Skeletal muscle satellite cell (primary cell): ENCODE measurements around the gene IL6ST. TPM values are rescaled to one million over a fixed set of nuclear protein-coding genes. Genes with fewer than 3 reads are reported as not detected.
A peak's percentile ranks its signal among the peaks of the same experiment; 100 is the strongest.
"Not testable (repeated sequence)": the region's sequence is repeated elsewhere in the genome, so short reads cannot be mapped to it uniquely, and the experiment has no call there.

ENCODE experiments used
- H3K27me3 ChIP-seq: 2 replicates; pipeline ENCODE4 v1.7.0; 2013; ENCODE audit warnings: low read length; ENCODE audit not compliant: control insufficient read depth, insufficient read depth
- H3K36me3 ChIP-seq: 2 replicates; pipeline ENCODE4 v1.7.0; 2013; ENCODE audit warnings: mild to moderate bottlenecking, control low read depth, low read length; ENCODE audit not compliant: insufficient read depth
- H3K4me1 ChIP-seq: 2 replicates; pipeline ENCODE4 v1.7.0; 2013; ENCODE audit warnings: low read length; ENCODE audit not compliant: control insufficient read depth, insufficient read depth
- H3K4me2 ChIP-seq: 2 replicates; pipeline ENCODE4 v1.7.0; 2013; ENCODE audit warnings: mild to moderate bottlenecking, low read length
- H3K4me3 ChIP-seq: 2 replicates; pipeline ENCODE4 v1.7.0; 2013; ENCODE audit warnings: low read length
- H3K9ac ChIP-seq: 2 replicates; pipeline ENCODE4 v1.7.0; 2013; ENCODE audit warnings: mild to moderate bottlenecking, low read depth, low read length, moderate library complexity
- H3K9me3 ChIP-seq: replicated peaks from 2 replicates; pipeline ENCODE4 v1.7.0; 2013; ENCODE audit warnings: mild to moderate bottlenecking, control low read depth, low read length
- total RNA-seq: library from RNA; depleted of rRNA; stranded (reverse); fragments of >200 nt; gene quantifications from 2 replicates; pipeline ENCODE4 v1.2.3, GENCODE V29; 2012; rRNA removed

The IL6ST gene
- 351 and 374 TPM in 2 replicates for total RNA-seq

- H3K27me3 ChIP-seq, result no peaks in the 10 kb centered on the region
- H3K4me2 ChIP-seq, result peak within 1 kb of the TSS; percentile 88
- H3K9ac ChIP-seq, result peak within 1 kb of the TSS; percentile 96
- H3K4me1 ChIP-seq, result peaks cover 54% of the 10 kb centered on the region
- no peaks in the 10 kb centered on the region for H3K9me3 ChIP-seq
- no peaks in the 10 kb centered on the region for H3K36me3 ChIP-seq
- H3K4me3 ChIP-seq, result peak within 1 kb of the TSS; percentile 88
Measured at GRCh38 chr5:55994495-55994997, at the start of gene IL6ST. TSS of gene IL6ST (minus strand) at chr5:55994963. CDS start at chr5:55976278, 18,685 bp downstream.

- Histone ChIP-seq H3K9ac (no peak overlapping the region), H3K9me3 (no peaks in the 10 kb centered on the region), H3K4me1 (peaks cover 8% of the 10 kb centered on the region), H3K36me3 (no peaks in the 10 kb centered on the region), H3K4me3 (no peak overlapping the region), H3K27me3 (no peaks in the 10 kb centered on the region), H3K4me2 (no peak overlapping the region)
Measured at GRCh38 chr5:56039985-56040384, 45.2 kb upstream of the IL6ST start.

- H3K36me3 ChIP-seq, H3K4me1 ChIP-seq, H3K9me3 ChIP-seq, H3K9ac ChIP-seq, H3K4me2 ChIP-seq, H3K4me3 ChIP-seq, H3K27me3 ChIP-seq: not testable (repeated sequence)
Measured at GRCh38 chr5:56038206-56038605, 43.4 kb upstream of the IL6ST start.

GRCh38 chr5:56037531-56038010 is 42.8 kb upstream of the IL6ST start:
- Histone ChIP-seq H3K4me3 (no peak overlapping the region), H3K27me3 (no peaks in the 10 kb centered on the region), H3K4me2 (no peak overlapping the region), H3K4me1 (peaks cover 8% of the 10 kb centered on the region), H3K9ac (no peak overlapping the region), H3K36me3 (no peaks in the 10 kb centered on the region), H3K9me3 (no peaks in the 10 kb centered on the region)

GRCh38 chr5:56035394-56035793 is 40.6 kb upstream of the IL6ST start:
- not testable (repeated sequence) for H3K36me3 ChIP-seq, H3K4me1 ChIP-seq, H3K4me3 ChIP-seq, H3K9ac ChIP-seq, H3K27me3 ChIP-seq, H3K9me3 ChIP-seq, H3K4me2 ChIP-seq

- H3K4me1 ChIP-seq, H3K4me3 ChIP-seq, H3K4me2 ChIP-seq, H3K27me3 ChIP-seq, H3K36me3 ChIP-seq, H3K9ac ChIP-seq, H3K9me3 ChIP-seq: not testable (repeated sequence)
Measured at GRCh38 chr5:56029871-56030630, 35.3 kb upstream of the IL6ST start.

GRCh38 chr5:56029457-56029856 is 34.7 kb upstream of the IL6ST start:
- H3K4me1 ChIP-seq, result peaks cover 5% of the 10 kb centered on the region
- no peak overlapping the region for H3K4me3 ChIP-seq
- no peaks in the 10 kb centered on the region for H3K9me3 ChIP-seq
- no peaks in the 10 kb centered on the region for H3K27me3 ChIP-seq
- H3K36me3 ChIP-seq, result no peaks in the 10 kb centered on the region
- no peak overlapping the region for H3K9ac ChIP-seq
- no peak overlapping the region for H3K4me2 ChIP-seq

GRCh38 chr5:56028708-56029107 is 33.9 kb upstream of the IL6ST start:
- H3K4me1 ChIP-seq, result peaks cover 5% of the 10 kb centered on the region
- no peaks in the 10 kb centered on the region for H3K27me3 ChIP-seq
- no peak overlapping the region for H3K4me2 ChIP-seq

GRCh38 chr5:56026863-56027300 is 32.1 kb upstream of the IL6ST start:
- H3K9me3 ChIP-seq, result no peaks in the 10 kb centered on the region
- no peaks in the 10 kb centered on the region for H3K27me3 ChIP-seq
- H3K36me3 ChIP-seq, result no peaks in the 10 kb centered on the region
- H3K4me2 ChIP-seq, result peak overlapping the region; percentile 42
- peaks cover 5% of the 10 kb centered on the region for H3K4me1 ChIP-seq
- no peak overlapping the region for H3K4me3 ChIP-seq
- no peak overlapping the region for H3K9ac ChIP-seq

More at GRCh38 chr5:56028708-56029107, 33.9 kb upstream of the IL6ST start:
- no peak overlapping the region for H3K9ac ChIP-seq
- H3K36me3 ChIP-seq, result no peaks in the 10 kb centered on the region
- no peaks in the 10 kb centered on the region for H3K9me3 ChIP-seq
- H3K4me3 ChIP-seq, result no peak overlapping the region

GRCh38 chr5:56025151-56025885 is 30.6 kb upstream of the IL6ST start:
- H3K9ac ChIP-seq, result no peak overlapping the region
- H3K36me3 ChIP-seq, result no peaks in the 10 kb centered on the region
- H3K9me3 ChIP-seq, result no peaks in the 10 kb centered on the region

GRCh38 chr5:56024810-56025150 is 30.0 kb upstream of the IL6ST start:
- no peaks in the 10 kb centered on the region for H3K27me3 ChIP-seq
- no peaks in the 10 kb centered on the region for H3K36me3 ChIP-seq
- H3K4me3 ChIP-seq, result no peak overlapping the region
- peaks cover 8% of the 10 kb centered on the region for H3K4me1 ChIP-seq
- H3K9ac ChIP-seq, result no peak overlapping the region
- H3K4me2 ChIP-seq, result no peak overlapping the region
- no peaks in the 10 kb centered on the region for H3K9me3 ChIP-seq

More at GRCh38 chr5:56025151-56025885, 30.6 kb upstream of the IL6ST start:
- no peaks in the 10 kb centered on the region for H3K27me3 ChIP-seq
- H3K4me1 ChIP-seq, result peaks cover 5% of the 10 kb centered on the region
- no peak overlapping the region for H3K4me3 ChIP-seq
- no peak overlapping the region for H3K4me2 ChIP-seq
